ENCODE measurements around the gene C3orf80. TPM values are rescaled to one million over a fixed set of nuclear protein-coding genes. Genes with fewer than 3 reads are reported as not detected.
A peak's percentile ranks its signal among the peaks of the same experiment; 100 is the strongest.
"Not testable (repeated sequence)": the region's sequence is repeated elsewhere in the genome, so short reads cannot be mapped to it uniquely, and the experiment has no call there.

The C3orf80 gene
- total and polyA plus RNA-seq, 4 donors, result 0.13 to 1.1 (median 0.45) TPM

GRCh38 chr3:160224256-160224655 is 966 bp upstream of the C3orf80 start:
- no peaks in the 10 kb centered on the region for H3K9me3 ChIP-seq (ENCODE audit: control insufficient read depth, low read length)
- WGBS, 2 donors, result 52 to 57% methylated on average over 12 of the region's 12 CpGs
- H3K36me3 ChIP-seq (ENCODE audit: control insufficient read depth in 1 of 2, insufficient read depth in 2 of 2, low read length in 1 of 2), result no peaks in the 10 kb centered on the region
- H3K4me3 ChIP-seq (ENCODE audit: low read length in 2 of 2), result no peak overlapping the region
- H3K27ac ChIP-seq (ENCODE audit: low read depth in 1 of 2, low read length in 2 of 2), result no peak overlapping the region
- ATAC-seq (ENCODE audit: low FRiP score), result no peak
- DNase-seq, result no peak
- no peaks in the 10 kb centered on the region for H3K4me1 ChIP-seq (ENCODE audit: control insufficient read depth in 1 of 2, insufficient read depth in 2 of 2, low read length in 2 of 2)
- intact Hi-C loops (cut with DNase I), result no loop called here
- H3K27me3 ChIP-seq (ENCODE audit: control insufficient read depth in 1 of 2, insufficient read depth in 2 of 2, low read length in 1 of 2), result no peaks in the 10 kb centered on the region

GRCh38 chr3:160224811-160225175 is 429 bp upstream of the C3orf80 start:
- H3K27me3 ChIP-seq (ENCODE audit: control insufficient read depth in 1 of 2, insufficient read depth in 2 of 2, low read length in 1 of 2), result no peaks in the 10 kb centered on the region

GRCh38 chr3:160226026-160226907 is 1.0 kb downstream of the C3orf80 start:
- DNase-seq (peak in 1 of 2 donors; percentile 50), ATAC-seq (ENCODE audit: low FRiP score) (no peak)
- intact Hi-C loops (cut with DNase I), result no loop called here
- Histone ChIP-seq H3K36me3 (ENCODE audit: control insufficient read depth in 1 of 2, insufficient read depth in 2 of 2, low read length in 1 of 2) (no peaks in the 10 kb centered on the region), H3K9me3 (ENCODE audit: control insufficient read depth, low read length) (no peaks in the 10 kb centered on the region), H3K4me1 (ENCODE audit: control insufficient read depth in 1 of 2, insufficient read depth in 2 of 2, low read length in 2 of 2) (no peaks in the 10 kb centered on the region), H3K27ac (ENCODE audit: low read depth in 1 of 2, low read length in 2 of 2) (no peak overlapping the region), H3K4me3 (ENCODE audit: low read length in 2 of 2) (peak overlapping the region; percentile 53 to 78), H3K27me3 (ENCODE audit: control insufficient read depth in 1 of 2, insufficient read depth in 2 of 2, low read length in 1 of 2) (no peaks in the 10 kb centered on the region)
- 4 to 5% methylated on average over 81 to 87 of the region's 87 CpGs for WGBS, 2 donors

More at GRCh38 chr3:160224811-160225175, 429 bp upstream of the C3orf80 start:
- Histone ChIP-seq H3K9me3 (ENCODE audit: control insufficient read depth, low read length) (no peaks in the 10 kb centered on the region), H3K36me3 (ENCODE audit: control insufficient read depth in 1 of 2, insufficient read depth in 2 of 2, low read length in 1 of 2) (no peaks in the 10 kb centered on the region), H3K27ac (ENCODE audit: low read depth in 1 of 2, low read length in 2 of 2) (no peak overlapping the region), H3K4me3 (ENCODE audit: low read length in 2 of 2) (peak overlapping the region in 1 of 2 donors; percentile 53), H3K4me1 (ENCODE audit: control insufficient read depth in 1 of 2, insufficient read depth in 2 of 2, low read length in 2 of 2) (no peaks in the 10 kb centered on the region)
- intact Hi-C loops (cut with DNase I), result no loop called here
- 19 to 23% methylated on average over 16 of the region's 16 CpGs for WGBS, 2 donors
- ATAC-seq (ENCODE audit: low FRiP score) (peak; percentile 9), DNase-seq (no peak)

GRCh38 chr3:160227419-160227818 is 2.2 kb downstream of the C3orf80 start:
- no peak overlapping the region for H3K27ac ChIP-seq (ENCODE audit: low read depth in 1 of 2, low read length in 2 of 2)
- no peak for ATAC-seq (ENCODE audit: low FRiP score)
- no peaks in the 10 kb centered on the region for H3K27me3 ChIP-seq (ENCODE audit: control insufficient read depth in 1 of 2, insufficient read depth in 2 of 2, low read length in 1 of 2)
- no peaks in the 10 kb centered on the region for H3K36me3 ChIP-seq (ENCODE audit: control insufficient read depth in 1 of 2, insufficient read depth in 2 of 2, low read length in 1 of 2)
- DNase-seq, result no peak
- no peak overlapping the region for H3K4me3 ChIP-seq (ENCODE audit: low read length in 2 of 2)
- WGBS, 2 donors, result 90% methylated on average over 3 of the region's 3 CpGs
- no peaks in the 10 kb centered on the region for H3K4me1 ChIP-seq (ENCODE audit: control insufficient read depth in 1 of 2, insufficient read depth in 2 of 2, low read length in 2 of 2)
- intact Hi-C loops (cut with DNase I), result no loop called here
- H3K9me3 ChIP-seq (ENCODE audit: control insufficient read depth, low read length), result no peaks in the 10 kb centered on the region

- H3K4me1 ChIP-seq (ENCODE audit: control insufficient read depth in 1 of 2, insufficient read depth in 2 of 2, low read length in 2 of 2), result no peaks in the 10 kb centered on the region
- no peaks in the 10 kb centered on the region for H3K9me3 ChIP-seq (ENCODE audit: control insufficient read depth, low read length)
- intact Hi-C loops (cut with DNase I), result no loop called here
- DNase-seq, result no peak
- no peak overlapping the region for H3K27ac ChIP-seq (ENCODE audit: low read depth in 1 of 2, low read length in 2 of 2)
- no peak overlapping the region for H3K4me3 ChIP-seq (ENCODE audit: low read length in 2 of 2)
- WGBS, 2 donors, result 73 to 78% methylated on average over 3 of the region's 3 CpGs
- no peaks in the 10 kb centered on the region for H3K27me3 ChIP-seq (ENCODE audit: control insufficient read depth in 1 of 2, insufficient read depth in 2 of 2, low read length in 1 of 2)
- no peak for ATAC-seq (ENCODE audit: low FRiP score)
- no peaks in the 10 kb centered on the region for H3K36me3 ChIP-seq (ENCODE audit: control insufficient read depth in 1 of 2, insufficient read depth in 2 of 2, low read length in 1 of 2)
These were observed 6.8 kb downstream of the C3orf80 start for GRCh38 chr3:160232014-160232413.

GRCh38 chr3:160240719-160241118 is 15.5 kb downstream of the C3orf80 start:
- intact Hi-C loops (cut with DNase I); H3K9me3 ChIP-seq (ENCODE audit: control insufficient read depth, low read length); H3K27me3 ChIP-seq (ENCODE audit: control insufficient read depth in 1 of 2, insufficient read depth in 2 of 2, low read length in 1 of 2); H3K4me3 ChIP-seq (ENCODE audit: low read length in 2 of 2); H3K4me1 ChIP-seq (ENCODE audit: control insufficient read depth in 1 of 2, insufficient read depth in 2 of 2, low read length in 2 of 2); H3K36me3 ChIP-seq (ENCODE audit: control insufficient read depth in 1 of 2, insufficient read depth in 2 of 2, low read length in 1 of 2); H3K27ac ChIP-seq (ENCODE audit: low read depth in 1 of 2, low read length in 2 of 2); ATAC-seq (ENCODE audit: low FRiP score); DNase-seq: not testable (repeated sequence)
- 84 to 87% methylated on average over 6 of the region's 6 CpGs for whole genome bisulfite sequencing, 2 donors

GRCh38 chr3:160245261-160245800 is 20.1 kb downstream of the C3orf80 start:
- intact Hi-C loops (cut with DNase I), result no loop called here
- no peak overlapping the region for H3K27ac ChIP-seq (ENCODE audit: low read depth in 1 of 2, low read length in 2 of 2)
- H3K9me3 ChIP-seq (ENCODE audit: control insufficient read depth, low read length), result peaks cover 2% of the 10 kb centered on the region
- no peaks in the 10 kb centered on the region for H3K36me3 ChIP-seq (ENCODE audit: control insufficient read depth in 1 of 2, insufficient read depth in 2 of 2, low read length in 1 of 2)
- ATAC-seq (ENCODE audit: low FRiP score) (no peak), DNase-seq (no peak)
- no peaks in the 10 kb centered on the region for H3K4me1 ChIP-seq (ENCODE audit: control insufficient read depth in 1 of 2, insufficient read depth in 2 of 2, low read length in 2 of 2)
- no peaks in the 10 kb centered on the region for H3K27me3 ChIP-seq (ENCODE audit: control insufficient read depth in 1 of 2, insufficient read depth in 2 of 2, low read length in 1 of 2)
- WGBS, 2 donors, result 89 to 92% methylated on average over 9 of the region's 9 CpGs
- H3K4me3 ChIP-seq (ENCODE audit: low read length in 2 of 2), result no peak overlapping the region

GRCh38 chr3:160247766-160248165 is 22.5 kb downstream of the C3orf80 start:
- H3K9me3 ChIP-seq (ENCODE audit: control insufficient read depth, low read length), result no peaks in the 10 kb centered on the region
- no peak for DNase-seq
- no peaks in the 10 kb centered on the region for H3K36me3 ChIP-seq (ENCODE audit: control insufficient read depth in 1 of 2, insufficient read depth in 2 of 2, low read length in 1 of 2)
- H3K4me3 ChIP-seq (ENCODE audit: low read length in 2 of 2), result no peak overlapping the region
- intact Hi-C loops (cut with DNase I), result no loop called here
- 73 to 82% methylated on average over 1 of the region's 1 CpG for WGBS, 2 donors
- no peak overlapping the region for H3K27ac ChIP-seq (ENCODE audit: low read depth in 1 of 2, low read length in 2 of 2)
- no peaks in the 10 kb centered on the region for H3K27me3 ChIP-seq (ENCODE audit: control insufficient read depth in 1 of 2, insufficient read depth in 2 of 2, low read length in 1 of 2)
- no peak for ATAC-seq (ENCODE audit: low FRiP score)
- no peaks in the 10 kb centered on the region for H3K4me1 ChIP-seq (ENCODE audit: control insufficient read depth in 1 of 2, insufficient read depth in 2 of 2, low read length in 2 of 2)

- no peak overlapping the region for H3K27ac ChIP-seq (ENCODE audit: low read depth in 1 of 2, low read length in 2 of 2)
- DNase-seq (no peak), ATAC-seq (ENCODE audit: low FRiP score) (no peak)
- no peaks in the 10 kb centered on the region for H3K36me3 ChIP-seq (ENCODE audit: control insufficient read depth in 1 of 2, insufficient read depth in 2 of 2, low read length in 1 of 2)
- H3K4me3 ChIP-seq (ENCODE audit: low read length in 2 of 2), result no peak overlapping the region
- intact Hi-C loops (cut with DNase I), result no loop called here
- H3K4me1 ChIP-seq (ENCODE audit: control insufficient read depth in 1 of 2, insufficient read depth in 2 of 2, low read length in 2 of 2), result no peaks in the 10 kb centered on the region
- no peaks in the 10 kb centered on the region for H3K9me3 ChIP-seq (ENCODE audit: control insufficient read depth, low read length)
- no peaks in the 10 kb centered on the region for H3K27me3 ChIP-seq (ENCODE audit: control insufficient read depth in 1 of 2, insufficient read depth in 2 of 2, low read length in 1 of 2)
These were observed 28.1 kb downstream of the C3orf80 start for GRCh38 chr3:160253298-160253697.
